Measurements from ENCODE around the gene NOC4L.

NOC4L gene

GRCh38 chr12:132154941-132155770 is 10.9 kb downstream of the NOC4L start:
- H3K4me1 ChIP-seq (ENCODE audit: insufficient read depth, insufficient read length), result peaks cover 7% of the 10 kb centered on the region
- H3K27me3 ChIP-seq (ENCODE audit: insufficient read depth, insufficient read length), result no peaks in the 10 kb centered on the region
- H3K4me3 ChIP-seq (ENCODE audit: insufficient read length, low read depth), result no peak overlapping the region
- peaks cover 24% of the 10 kb centered on the region for H3K9me3 ChIP-seq (ENCODE audit: insufficient read depth, low read length)
- no peak for DNase-seq (ENCODE audit: low read depth, low spot score)
- TF ChIP-seq SUZ12 (IDR thresholded peaks at IDR 0.05; ENCODE audit: extremely low read depth, insufficient read depth, insufficient read length), result no peak
- H3K9ac ChIP-seq (ENCODE audit: insufficient read length, low read depth), result no peak overlapping the region
- peaks cover 55% of the 10 kb centered on the region for H3K36me3 ChIP-seq (ENCODE audit: insufficient read depth, insufficient read length, low read length)

GRCh38 chr12:132155771-132156572 is 11.7 kb downstream of the NOC4L start:
- TF ChIP-seq YY1 (IDR thresholded peaks at IDR 0.05; ENCODE audit: insufficient read depth, insufficient read length), result no peak
- no peak for TF ChIP-seq ZNF274 (IDR thresholded peaks at IDR 0.05; ENCODE audit: low read depth, low read length)
- TF ChIP-seq SUZ12 (IDR thresholded peaks at IDR 0.05; ENCODE audit: extremely low read depth, insufficient read depth, insufficient read length), result no peak
- H3K9ac ChIP-seq (ENCODE audit: insufficient read length, low read depth), result no peak overlapping the region
- H3K9me3 ChIP-seq (ENCODE audit: insufficient read depth, low read length), result peaks cover 24% of the 10 kb centered on the region
- DNase-seq (ENCODE audit: low read depth, low spot score), result no peak
- peaks cover 7% of the 10 kb centered on the region for H3K4me1 ChIP-seq (ENCODE audit: insufficient read depth, insufficient read length)
- peaks cover 54% of the 10 kb centered on the region for H3K36me3 ChIP-seq (ENCODE audit: insufficient read depth, insufficient read length, low read length)
- H3K4me3 ChIP-seq (ENCODE audit: insufficient read length, low read depth), result no peak overlapping the region
- H3K27me3 ChIP-seq (ENCODE audit: insufficient read depth, insufficient read length), result no peaks in the 10 kb centered on the region

GRCh38 chr12:132156573-132157325 is 12.5 kb downstream of the NOC4L start:
- H3K9me3 ChIP-seq (ENCODE audit: insufficient read depth, low read length), result peaks cover 24% of the 10 kb centered on the region
- H3K36me3 ChIP-seq (ENCODE audit: insufficient read depth, insufficient read length, low read length), result peaks cover 46% of the 10 kb centered on the region
- TF ChIP-seq YY1 (IDR thresholded peaks at IDR 0.05; ENCODE audit: insufficient read depth, insufficient read length), result no peak
- TF ChIP-seq SUZ12 (IDR thresholded peaks at IDR 0.05; ENCODE audit: extremely low read depth, insufficient read depth, insufficient read length), result no peak
- no peak for TF ChIP-seq ZNF274 (IDR thresholded peaks at IDR 0.05; ENCODE audit: low read depth, low read length)
- peaks cover 7% of the 10 kb centered on the region for H3K4me1 ChIP-seq (ENCODE audit: insufficient read depth, insufficient read length)
- no peak for DNase-seq (ENCODE audit: low read depth, low spot score)
- H3K9ac ChIP-seq (ENCODE audit: insufficient read length, low read depth), result no peak overlapping the region
- no peaks in the 10 kb centered on the region for H3K27me3 ChIP-seq (ENCODE audit: insufficient read depth, insufficient read length)
- no peak overlapping the region for H3K4me3 ChIP-seq (ENCODE audit: insufficient read length, low read depth)

- H3K9ac ChIP-seq (ENCODE audit: insufficient read length, low read depth), result no peak overlapping the region
- TF ChIP-seq SUZ12 (IDR thresholded peaks at IDR 0.05; ENCODE audit: extremely low read depth, insufficient read depth, insufficient read length) (no peak), YY1 (IDR thresholded peaks at IDR 0.05; ENCODE audit: insufficient read depth, insufficient read length) (no peak), ZNF274 (IDR thresholded peaks at IDR 0.05; ENCODE audit: low read depth, low read length) (no peak)
- peaks cover 37% of the 10 kb centered on the region for H3K36me3 ChIP-seq (ENCODE audit: insufficient read depth, insufficient read length, low read length)
Measured at GRCh38 chr12:132157733-132158409, 13.6 kb downstream of the NOC4L start.

GRCh38 chr12:132158677-132159554 is 14.7 kb downstream of the NOC4L start:
- no peak for DNase-seq (ENCODE audit: low read depth, low spot score)
- TF ChIP-seq ZNF274 (IDR thresholded peaks at IDR 0.05; ENCODE audit: low read depth, low read length) (no peak), YY1 (IDR thresholded peaks at IDR 0.05; ENCODE audit: insufficient read depth, insufficient read length) (no peak), SUZ12 (IDR thresholded peaks at IDR 0.05; ENCODE audit: extremely low read depth, insufficient read depth, insufficient read length) (no peak)

More at GRCh38 chr12:132157733-132158409, 13.6 kb downstream of the NOC4L start:
- H3K4me1 ChIP-seq (ENCODE audit: insufficient read depth, insufficient read length), result peaks cover 14% of the 10 kb centered on the region
- DNase-seq (ENCODE audit: low read depth, low spot score), result no peak
- peaks cover 24% of the 10 kb centered on the region for H3K9me3 ChIP-seq (ENCODE audit: insufficient read depth, low read length)
- no peak overlapping the region for H3K4me3 ChIP-seq (ENCODE audit: insufficient read length, low read depth)
- H3K27me3 ChIP-seq (ENCODE audit: insufficient read depth, insufficient read length), result no peaks in the 10 kb centered on the region

GRCh38 chr12:132159555-132160003 is 15.3 kb downstream of the NOC4L start:
- H3K9ac ChIP-seq (ENCODE audit: insufficient read length, low read depth), result no peak overlapping the region
- TF ChIP-seq YY1 (IDR thresholded peaks at IDR 0.05; ENCODE audit: insufficient read depth, insufficient read length) (no peak), ZNF274 (IDR thresholded peaks at IDR 0.05; ENCODE audit: low read depth, low read length) (no peak), SUZ12 (IDR thresholded peaks at IDR 0.05; ENCODE audit: extremely low read depth, insufficient read depth, insufficient read length) (no peak)
- H3K4me3 ChIP-seq (ENCODE audit: insufficient read length, low read depth), result no peak overlapping the region
- DNase-seq (ENCODE audit: low read depth, low spot score), result no peak
- H3K9me3 ChIP-seq (ENCODE audit: insufficient read depth, low read length), result peaks cover 24% of the 10 kb centered on the region
- no peaks in the 10 kb centered on the region for H3K27me3 ChIP-seq (ENCODE audit: insufficient read depth, insufficient read length)
- H3K4me1 ChIP-seq (ENCODE audit: insufficient read depth, insufficient read length), result peaks cover 13% of the 10 kb centered on the region
- H3K36me3 ChIP-seq (ENCODE audit: insufficient read depth, insufficient read length, low read length), result peaks cover 37% of the 10 kb centered on the region

More at GRCh38 chr12:132158677-132159554, 14.7 kb downstream of the NOC4L start:
- Histone ChIP-seq H3K36me3 (ENCODE audit: insufficient read depth, insufficient read length, low read length) (peaks cover 37% of the 10 kb centered on the region), H3K9me3 (ENCODE audit: insufficient read depth, low read length) (peaks cover 24% of the 10 kb centered on the region), H3K4me1 (ENCODE audit: insufficient read depth, insufficient read length) (peaks cover 17% of the 10 kb centered on the region), H3K27me3 (ENCODE audit: insufficient read depth, insufficient read length) (no peaks in the 10 kb centered on the region), H3K4me3 (ENCODE audit: insufficient read length, low read depth) (no peak overlapping the region), H3K9ac (ENCODE audit: insufficient read length, low read depth) (no peak overlapping the region)

Measured in NT2/D1 (cell line).